Endodermal cell (in vitro differentiated cells): ENCODE measurements around the gene BRK1. TPM values are rescaled to one million over a fixed set of nuclear protein-coding genes. Genes with fewer than 3 reads are reported as not detected.
A peak's percentile ranks its signal among the peaks of the same experiment; 100 is the strongest.

Experiments used
- DNase-seq: peaks from one replicate; pipeline ENCODE4 v3.0.0-alpha.2; 2017
- H3K27ac ChIP-seq: 2 replicates; pipeline ENCODE4 v1.5.1; 2013; ENCODE audit warnings: mild to moderate bottlenecking, low read depth, low read length, moderate library complexity
- H3K27me3 ChIP-seq: 2 replicates; pipeline ENCODE4 v1.6.1; 2013; ENCODE audit warnings: mild to moderate bottlenecking, low read length, moderate library complexity; ENCODE audit not compliant: insufficient read depth, control insufficient read depth, poor library complexity, severe bottlenecking
- H3K36me3 ChIP-seq: 2 replicates; pipeline ENCODE4 v1.7.0; 2013; ENCODE audit warnings: mild to moderate bottlenecking, low read length, moderate library complexity; ENCODE audit not compliant: control insufficient read depth, insufficient read depth
- H3K4me1 ChIP-seq: one replicate; pipeline ENCODE4 v1.7.0; 2013; ENCODE audit warnings: low read length; ENCODE audit not compliant: control insufficient read depth, insufficient read depth
- H3K4me3 ChIP-seq: 2 replicates; pipeline ENCODE4 v1.5.1; 2013; ENCODE audit warnings: mild to moderate bottlenecking, low read length, moderate library complexity
- H3K9ac ChIP-seq: 2 replicates; pipeline ENCODE4 v1.6.1; 2013; ENCODE audit warnings: mild to moderate bottlenecking, low read length, moderate library complexity; ENCODE audit not compliant: poor library complexity, severe bottlenecking; ENCODE audit errors: extremely low read depth
- H3K9me3 ChIP-seq: 2 replicates; pipeline ENCODE4 v1.6.1; 2013; ENCODE audit warnings: mild to moderate bottlenecking, low read length, moderate library complexity; ENCODE audit not compliant: control insufficient read depth
- H3K27ac Mint-ChIP-seq: 2 replicates; pipeline ENCODE4 v1.8.0; 2020; ENCODE audit warnings: mixed read lengths
- H3K27me3 Mint-ChIP-seq: 2 replicates; pipeline ENCODE4 v1.8.0; 2021; ENCODE audit warnings: mild to moderate bottlenecking, mixed read lengths; ENCODE audit not compliant: insufficient read depth
- H3K36me3 Mint-ChIP-seq: 2 replicates; pipeline ENCODE4 v1.8.0; 2020; ENCODE audit warnings: low read depth, mixed read lengths
- H3K4me1 Mint-ChIP-seq: 2 replicates; pipeline ENCODE4 v1.8.0; 2020; ENCODE audit warnings: mixed read lengths
- H3K4me3 Mint-ChIP-seq: 2 replicates; pipeline ENCODE4 v1.8.0; 2020; ENCODE audit warnings: mild to moderate bottlenecking, moderate library complexity, mixed read lengths
- H3K9me3 Mint-ChIP-seq: 2 replicates; pipeline ENCODE4 v1.8.0; 2020; ENCODE audit warnings: mild to moderate bottlenecking, mixed read lengths
- CTCF ChIP-seq: fragments of 200-600 bp; sonication (generic); conservative IDR thresholded peaks from 2 replicates; pipeline ENCODE4 v1.5.0; 2021; ENCODE audit warnings: antibody characterized with exemption, mild to moderate bottlenecking
- WGBS, 2 experiments: methylation state at CpG; one replicate each; pipeline versions ENCODE4 v1.1.5 to v1.1.7; 2013; ENCODE audit warnings: missing lambda C conversion rate in 2 of 2, mixed read lengths in 1 of 2; ENCODE audit not compliant: insufficient coverage in 1 of 2, insufficient read length in 1 of 2; 5-methylcytosine and 5-hydroxymethylcytosine counted together
- total RNA-seq, 2 donors: library from RNA; stranded (reverse); fragmentation: NEBNext Ultra II Directional in 1 of 2; extraction: Animal tissue kit (Norgen Biotek cat#: 25700) in 1 of 2; gene quantifications; 2 replicates in 1 of 2; 3 replicates in 1 of 2; pipeline ENCODE4 v1.2.1, GENCODE V29; 2021

Gene BRK1
- total RNA-seq, 2 donors from 2014 or later = 110 to 116 TPM

- H3K36me3 Mint-ChIP-seq = no peaks in the 10 kb centered on the region
- Histone ChIP-seq H3K4me3 (no peak overlapping the region), H3K9ac (no peak overlapping the region), H3K27me3 (no peaks in the 10 kb centered on the region), H3K27ac (no peak overlapping the region), H3K4me1 (no peaks in the 10 kb centered on the region), H3K9me3 (peaks cover 16% of the 10 kb centered on the region), H3K36me3 (no peaks in the 10 kb centered on the region)
- TF ChIP-seq CTCF = no peak
- H3K27ac Mint-ChIP-seq = no peak overlapping the region
- no peak overlapping the region for H3K4me3 Mint-ChIP-seq
- DNase-seq = no peak
- peaks cover 27% of the 10 kb centered on the region for H3K9me3 Mint-ChIP-seq
- H3K4me1 Mint-ChIP-seq = no peaks in the 10 kb centered on the region
- 89 to 100% methylated on average over 3 to 5 of the region's 5 CpGs for WGBS, 2 experiments
- H3K27me3 Mint-ChIP-seq = peaks cover 10% of the 10 kb centered on the region
Observed at GRCh38 chr3:10166213-10166604, 50.7 kb downstream of the BRK1 start.

- H3K4me3 Mint-ChIP-seq = no peak overlapping the region
- WGBS, 2 experiments = 84 to 85% methylated on average over 6 to 8 of the region's 8 CpGs
- peaks cover 16% of the 10 kb centered on the region for H3K9me3 ChIP-seq
- H3K27ac ChIP-seq = no peak overlapping the region
- H3K4me1 Mint-ChIP-seq = no peaks in the 10 kb centered on the region
- no peaks in the 10 kb centered on the region for H3K36me3 Mint-ChIP-seq
- peaks cover 28% of the 10 kb centered on the region for H3K9me3 Mint-ChIP-seq
- H3K9ac ChIP-seq = no peak overlapping the region
- no peaks in the 10 kb centered on the region for H3K27me3 ChIP-seq
- no peak overlapping the region for H3K4me3 ChIP-seq
- DNase-seq = no peak
- no peaks in the 10 kb centered on the region for H3K36me3 ChIP-seq
- peak; percentile 34 for TF ChIP-seq CTCF
- H3K27ac Mint-ChIP-seq = no peak overlapping the region
- H3K4me1 ChIP-seq = no peaks in the 10 kb centered on the region
- peaks cover 9% of the 10 kb centered on the region for H3K27me3 Mint-ChIP-seq
Observed at GRCh38 chr3:10169000-10169496, 53.6 kb downstream of the BRK1 start.

- no peaks in the 10 kb centered on the region for H3K36me3 ChIP-seq
- no peak overlapping the region for H3K27ac ChIP-seq
- Mint-ChIP-seq H3K9me3 (peaks cover 28% of the 10 kb centered on the region), H3K27me3 (peaks cover 5% of the 10 kb centered on the region), H3K36me3 (no peaks in the 10 kb centered on the region), H3K4me3 (no peak overlapping the region), H3K4me1 (no peaks in the 10 kb centered on the region), H3K27ac (no peak overlapping the region)
- no peak for DNase-seq
- H3K9me3 ChIP-seq = peaks cover 16% of the 10 kb centered on the region
- no peak overlapping the region for H3K4me3 ChIP-seq
- H3K9ac ChIP-seq = no peak overlapping the region
- 92 to 94% methylated on average over 11 to 13 of the region's 13 CpGs for WGBS, 2 experiments
- H3K27me3 ChIP-seq = no peaks in the 10 kb centered on the region
- H3K4me1 ChIP-seq = no peaks in the 10 kb centered on the region
- no peak for TF ChIP-seq CTCF
Observed at GRCh38 chr3:10170915-10171478, 55.5 kb downstream of the BRK1 start.
